MCF 10A (cell line): ENCODE results near the gene TBC1D12. TPM values are rescaled to one million over a fixed set of nuclear protein-coding genes. Genes with fewer than 3 reads are reported as not detected.

Experiments used
- BruUV-seq: library from RNA; stranded (reverse); fragments of 400-500 nt; replicated peaks from 2 replicates; lab custom pipeline; 2021; lab: Mats Ljungman, UMichigan
- CTCF ChIA-PET: fragments of 300-600 bp; sonication (Branson Sonifier 250); formaldehyde crosslinking; extraction: SDS; loops from one replicate; lab custom pipeline; 2021; ENCODE audit warnings: antibody characterized with exemption, inconsistent platforms; lab: Yijun Ruan, JAX
- POLR2A ChIA-PET: fragments of 300-600, 350-650 bp; sonication (Branson Sonifier 250); formaldehyde crosslinking; extraction: SDS; loops from one replicate; lab custom pipeline; 2020; ENCODE audit warnings: antibody characterized with exemption, inconsistent platforms; lab: Yijun Ruan, JAX
- DNase-seq: peaks from one replicate; pipeline ENCODE4 v3.0.0-alpha.2; 2018; ENCODE audit not compliant: unreplicated experiment
- H3K27ac Mint-ChIP-seq: one replicate; pipeline ENCODE4 v1.8.0; 2022; ENCODE audit warnings: mild to moderate bottlenecking, low read depth, mixed read lengths; ENCODE audit not compliant: unreplicated experiment
- H3K27me3 Mint-ChIP-seq: one replicate; pipeline ENCODE4 v1.8.0; 2022; ENCODE audit warnings: mixed read lengths; ENCODE audit not compliant: insufficient read depth, unreplicated experiment
- H3K36me3 Mint-ChIP-seq: one replicate; pipeline ENCODE4 v1.8.0; 2022; ENCODE audit warnings: mild to moderate bottlenecking, moderate library complexity, mixed read lengths; ENCODE audit not compliant: insufficient read depth, unreplicated experiment
- H3K4me1 Mint-ChIP-seq: one replicate; pipeline ENCODE4 v1.8.0; 2022; ENCODE audit warnings: mixed read lengths; ENCODE audit not compliant: insufficient read depth, unreplicated experiment
- H3K4me3 Mint-ChIP-seq: one replicate; pipeline ENCODE4 v1.8.0; 2022; ENCODE audit warnings: mild to moderate bottlenecking, moderate library complexity, mixed read lengths; ENCODE audit not compliant: unreplicated experiment
- H3K9me3 Mint-ChIP-seq: one replicate; pipeline ENCODE4 v1.8.0; 2022; ENCODE audit warnings: mixed read lengths; ENCODE audit not compliant: unreplicated experiment
- CTCF ChIP-seq: fragments of 200-600 bp; IDR thresholded peaks from one replicate; pipeline ENCODE4 v1.8.0; 2022; ENCODE audit warnings: antibody characterized with exemption, mild to moderate bottlenecking; ENCODE audit not compliant: unreplicated experiment
- intact Hi-C: fragments of 100-400 bp; cut with micrococcal nuclease; formaldehyde crosslinking; loops from 2 replicates; pipeline ENCODE4 v1.14.1; 2022
- total RNA-seq: library from RNA; stranded (reverse); gene quantifications from 2 replicates; pipeline ENCODE4 v1.2.3, GENCODE V29; 2022

TBC1D12 gene
- total RNA-seq, 1 experiment from 2014 or later = 5.4 TPM

DNA sequence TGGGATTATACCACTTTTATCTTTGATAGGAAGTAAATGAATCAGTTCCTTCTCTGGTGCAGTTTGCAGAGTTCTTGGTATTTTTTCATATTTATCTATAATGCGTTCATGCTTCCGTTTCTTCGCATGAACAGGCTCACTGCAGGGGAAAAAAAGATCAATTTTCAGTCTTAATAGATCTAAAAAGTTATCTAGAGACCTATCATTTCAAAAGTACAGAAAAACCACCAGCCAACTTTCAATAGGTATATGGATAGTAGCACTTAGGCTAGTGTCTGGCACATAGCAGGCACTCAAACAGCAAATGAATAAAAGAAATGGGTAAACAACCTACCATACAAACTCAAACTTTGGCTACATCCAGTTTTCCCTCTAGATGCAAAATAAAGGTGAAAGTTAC, 45.1 kb upstream of the TBC1D12 start:
- Mint-ChIP-seq H3K4me3 (no peak overlapping the region), H3K27ac (no peak overlapping the region), H3K36me3 (peaks cover 60% of the 10 kb centered on the region), H3K27me3 (no peaks in the 10 kb centered on the region), H3K9me3 (no peaks in the 10 kb centered on the region), H3K4me1 (peaks cover 18% of the 10 kb centered on the region)
- BruUV-seq = no TSS peak
- no peak for TF ChIP-seq CTCF
- CTCF ChIA-PET = interaction anchor here (0.8 to 2.3 kb wide), 3 partner anchors 42 to 452 kb away, joined by 3 to 21 read pairs (median 3); no protein-coding TSS in a partner anchor
- intact Hi-C loops = no loop called here
- no peak for DNase-seq
- POLR2A ChIA-PET = interaction anchor here (1.6 kb wide), 1 partner anchor 46 kb away, joined by 4 read pairs; no protein-coding TSS in a partner anchor

DNA sequence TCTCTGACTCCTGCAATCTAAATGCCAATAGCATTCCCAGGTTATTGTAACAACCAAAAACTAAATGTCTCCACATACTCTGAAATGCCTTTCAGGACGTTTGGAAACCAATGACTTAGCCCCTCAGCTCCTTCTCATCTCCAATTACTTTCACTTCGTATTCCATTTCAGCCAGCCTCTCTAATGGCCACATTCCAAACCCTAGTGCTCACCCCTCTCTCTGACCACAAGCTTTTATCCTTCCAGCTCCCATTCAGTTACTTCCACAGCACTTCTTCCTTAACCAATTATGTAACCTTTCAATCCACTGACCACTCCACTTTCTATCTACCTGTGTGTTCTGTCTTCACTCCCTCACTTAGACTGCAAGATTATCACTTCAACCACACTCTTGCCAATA, 43.9 kb upstream of the TBC1D12 start:
- BruUV-seq = no TSS peak
- peak overlapping the region; percentile 43 for H3K27ac Mint-ChIP-seq
- no peaks in the 10 kb centered on the region for H3K27me3 Mint-ChIP-seq
- ChIA-PET POLR2A (no interaction called here), CTCF (interaction anchor here (0.5 to 2.3 kb wide), 3 partner anchors 38 to 135 kb away, joined by 3 to 21 read pairs (median 4); no protein-coding TSS in a partner anchor)
- peak overlapping the region; percentile 15 for H3K4me3 Mint-ChIP-seq
- intact Hi-C loops = no loop called here
- peaks cover 18% of the 10 kb centered on the region for H3K4me1 Mint-ChIP-seq
- TF ChIP-seq CTCF = no peak
- DNase-seq = peak; percentile 79
- H3K9me3 Mint-ChIP-seq = no peaks in the 10 kb centered on the region
- peaks cover 47% of the 10 kb centered on the region for H3K36me3 Mint-ChIP-seq

- TF ChIP-seq CTCF = no peak
- intact Hi-C loops = loop anchor here (1.0 to 5.0 kb wide), 2 partner anchors 81 to 184 kb away; partner anchors contain the start of gene HELLS
- H3K4me3 Mint-ChIP-seq = peak overlapping the region; percentile 95
- no peak overlapping the region for H3K27ac Mint-ChIP-seq
- peak; percentile 70 for DNase-seq
- H3K36me3 Mint-ChIP-seq = peaks cover 37% of the 10 kb centered on the region
- no peaks in the 10 kb centered on the region for H3K27me3 Mint-ChIP-seq
- no TSS peak for BruUV-seq
- H3K4me1 Mint-ChIP-seq = peaks cover 24% of the 10 kb centered on the region
- ChIA-PET CTCF (interaction anchor here (0.5 to 4.5 kb wide), 10 partner anchors 8 to 875 kb away, joined by 3 to 50 read pairs (median 4); partner anchors contain the start of genes SLC35G1 and TBC1D12), POLR2A (interaction anchor here (0.8 to 4.2 kb wide), 10 partner anchors 7 to 659 kb away, joined by 3 to 107 read pairs (median 5); partner anchors contain the start of genes FRA10AC1, HELLS and TBC1D12)
- no peaks in the 10 kb centered on the region for H3K9me3 Mint-ChIP-seq
Observed at GRCh38 chr10:94361171-94361794, 41.1 kb upstream of the TBC1D12 start.
